GOT3 (cell line): ENCODE results near the gene PREPL.
"Not testable (repeated sequence)": the region's sequence is repeated elsewhere in the genome, so short reads cannot be mapped to it uniquely, and the experiment has no call there.

Experiments used
- DNase-seq: peaks from one replicate; lab custom pipeline; 2025; ENCODE audit warnings: mixed read lengths; lab: John Stamatoyannopoulos, UW

Gene PREPL

DNA sequence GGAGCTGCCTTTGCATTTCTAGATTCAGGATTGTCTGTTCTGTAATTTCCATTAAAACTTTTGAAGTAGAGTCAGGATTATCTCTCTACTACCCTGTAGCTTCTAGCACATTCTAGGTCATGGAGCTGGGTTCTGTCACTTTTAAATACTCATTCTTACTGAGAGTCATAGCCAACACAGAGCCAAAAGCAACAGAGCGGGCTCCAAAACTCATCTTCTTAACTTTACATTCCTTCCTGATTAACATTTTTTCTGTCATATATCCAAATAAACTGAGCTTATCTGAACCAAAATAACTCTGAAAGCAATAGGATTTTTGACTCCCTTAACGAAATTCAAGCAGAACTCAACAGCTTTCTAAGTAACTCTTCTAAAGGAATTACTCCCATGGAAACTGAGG is 12.9 kb downstream of the PREPL start:
- no peak for DNase-seq

DNA sequence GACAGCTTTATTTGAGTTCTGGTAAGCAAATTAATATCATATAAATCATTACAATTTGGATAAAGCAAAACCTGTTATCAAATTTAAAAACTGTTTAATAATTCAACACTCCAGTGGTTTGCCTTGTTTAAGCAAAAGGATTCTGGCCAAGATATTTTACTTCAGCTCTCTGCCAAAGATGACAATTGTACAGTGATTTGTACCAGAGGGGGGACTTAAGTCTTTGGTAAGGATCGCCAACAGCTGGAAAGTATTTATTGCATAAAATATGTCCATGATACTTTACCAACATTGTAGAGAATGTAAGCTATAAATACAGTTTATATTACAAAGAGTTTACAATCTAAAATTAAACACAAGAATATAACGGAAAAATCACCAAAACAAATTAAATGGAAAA is 13.8 kb downstream of the PREPL start:
- no peak for DNase-seq

GRCh38 chr2:44342854-44343253 is 18.4 kb downstream of the PREPL start:
- DNase-seq, result no peak

DNA sequence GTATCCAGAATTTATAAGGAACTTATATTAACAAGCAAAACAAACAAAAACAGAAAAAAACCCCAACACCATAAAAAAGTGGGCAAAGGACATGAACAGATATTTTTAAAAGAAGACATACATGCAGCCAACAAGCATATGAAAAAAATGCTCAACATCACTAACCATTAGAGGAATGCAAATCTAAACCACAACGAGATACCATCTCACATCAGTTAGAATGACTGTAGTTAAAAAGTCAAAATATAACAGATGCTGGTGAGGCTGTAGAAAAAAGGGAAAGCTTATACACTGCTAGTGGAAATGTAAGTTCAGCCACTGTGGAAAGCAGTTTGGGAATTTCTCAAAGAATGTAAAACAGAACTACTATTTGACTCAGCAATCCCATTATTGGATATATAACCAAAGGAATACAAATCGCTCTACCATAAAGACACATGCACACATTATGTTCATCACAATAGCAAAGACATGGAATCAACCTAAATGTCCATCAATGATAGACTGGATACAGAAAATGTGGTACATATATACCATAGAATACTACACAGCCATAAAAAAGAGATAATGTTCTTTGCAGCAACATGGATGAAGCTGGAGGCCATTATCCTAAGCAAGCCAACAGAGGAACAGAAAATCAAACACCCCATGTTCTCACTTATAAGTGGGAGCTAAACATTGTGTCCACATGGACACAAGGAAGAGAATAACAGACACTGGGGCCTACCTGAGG is 25.3 kb downstream of the PREPL start:
- DNase-seq, result no peak

DNA sequence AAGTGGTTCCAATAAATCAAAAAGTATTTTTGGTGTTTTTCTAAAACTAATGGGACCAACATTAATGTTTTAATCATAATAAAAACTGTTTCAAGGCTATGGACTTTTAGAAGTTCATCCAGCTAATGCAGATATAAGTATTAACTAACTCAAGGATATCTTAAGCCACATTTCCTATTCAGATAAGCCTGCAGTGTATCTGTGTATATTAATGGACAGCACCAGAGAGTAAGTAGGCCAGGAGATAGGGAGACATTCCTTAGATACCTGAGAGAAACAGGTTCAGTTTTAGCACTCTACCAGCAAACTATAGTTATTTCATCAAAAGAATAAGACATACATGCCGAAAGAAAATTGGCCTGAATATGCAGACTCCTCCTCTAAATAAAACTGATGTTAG is 27.3 kb downstream of the PREPL start:
- no peak for DNase-seq

- DNase-seq, result no peak
These were observed 30.5 kb downstream of the PREPL start for GRCh38 chr2:44330801-44331200.

DNA sequence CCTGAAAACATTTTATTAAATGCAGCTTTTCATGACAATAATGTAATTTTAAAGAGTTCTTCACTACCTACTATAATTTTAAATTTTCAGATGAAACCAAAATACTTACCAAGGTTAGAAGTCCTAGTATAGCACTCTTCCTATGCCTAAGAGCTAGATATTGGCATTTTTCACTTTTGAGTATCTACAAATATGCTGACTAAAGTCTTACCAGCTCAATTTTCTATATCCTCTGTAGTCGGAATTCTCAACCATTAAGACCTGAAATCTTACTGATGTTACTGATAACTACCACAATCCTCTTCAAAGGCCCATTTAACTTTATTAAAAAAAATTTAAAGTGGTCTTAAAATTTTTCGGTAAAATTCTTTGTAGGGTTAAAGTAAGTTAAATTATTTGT is 32.0 kb downstream of the PREPL start:
- no peak for DNase-seq

GRCh38 chr2:44328750-44329149 is 32.5 kb downstream of the PREPL start:
- no peak for DNase-seq

GRCh38 chr2:44326548-44327264 is 34.6 kb downstream of the PREPL start:
- no peak for DNase-seq

GRCh38 chr2:44325897-44326296 is 35.4 kb downstream of the PREPL start:
- DNase-seq, result no peak

- no peak for DNase-seq
These were observed 36.3 kb downstream of the PREPL start for GRCh38 chr2:44324971-44325426.

GRCh38 chr2:44321360-44321759 is 39.9 kb downstream of the PREPL start:
- DNase-seq, result no peak

DNA sequence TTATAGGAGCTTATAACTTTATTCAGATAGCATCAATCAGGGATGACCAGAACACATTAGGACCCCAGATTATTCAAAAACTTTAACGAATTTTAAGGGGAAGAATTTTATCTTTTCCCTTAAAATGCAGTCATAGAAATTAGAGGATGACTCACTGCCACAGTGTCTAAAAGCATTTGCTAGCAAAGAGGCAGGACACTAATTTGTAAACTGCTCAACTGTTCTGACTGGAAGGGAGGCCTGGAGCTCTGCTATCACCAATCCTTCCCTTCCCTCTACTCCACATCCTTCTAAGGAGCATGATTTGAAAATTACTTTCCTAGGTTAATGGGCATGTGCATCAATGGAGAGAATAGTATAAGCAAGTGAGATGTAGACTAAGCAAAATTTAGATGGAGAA is 40.5 kb downstream of the PREPL start:
- no peak for DNase-seq

GRCh38 chr2:44315945-44316344 is 45.3 kb downstream of the PREPL start:
- DNase-seq, result no peak

GRCh38 chr2:44314362-44314761 is 46.9 kb downstream of the PREPL start:
- no peak for DNase-seq

GRCh38 chr2:44310287-44310686 is 51.0 kb downstream of the PREPL start:
- DNase-seq, result no peak

GRCh38 chr2:44305882-44306281 is 55.4 kb downstream of the PREPL start:
- no peak for DNase-seq

GRCh38 chr2:44304258-44304657 is 57.0 kb downstream of the PREPL start:
- no peak for DNase-seq

- DNase-seq, result not testable (repeated sequence)
These were observed 57.5 kb downstream of the PREPL start for GRCh38 chr2:44303766-44304165.

DNA sequence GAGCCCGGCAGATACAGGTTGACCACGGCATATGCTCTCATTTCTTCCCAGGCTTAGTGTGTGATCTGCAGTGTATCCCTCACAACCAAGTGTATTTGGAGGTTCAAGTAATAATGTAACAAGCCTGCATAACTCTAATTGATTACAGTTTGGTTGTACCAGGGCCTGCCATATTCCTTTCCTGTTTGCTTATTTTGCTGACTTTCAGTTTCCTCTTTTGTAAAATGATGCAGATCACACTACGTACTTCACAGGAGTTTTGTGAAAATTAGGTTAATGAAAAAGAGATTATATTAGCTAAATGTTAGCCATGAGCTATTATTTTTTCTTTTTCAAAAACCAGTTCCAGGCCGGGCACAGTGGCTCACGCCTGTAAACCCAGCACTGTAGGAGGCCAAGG is 60.2 kb downstream of the PREPL start:
- DNase-seq, result no peak

DNA sequence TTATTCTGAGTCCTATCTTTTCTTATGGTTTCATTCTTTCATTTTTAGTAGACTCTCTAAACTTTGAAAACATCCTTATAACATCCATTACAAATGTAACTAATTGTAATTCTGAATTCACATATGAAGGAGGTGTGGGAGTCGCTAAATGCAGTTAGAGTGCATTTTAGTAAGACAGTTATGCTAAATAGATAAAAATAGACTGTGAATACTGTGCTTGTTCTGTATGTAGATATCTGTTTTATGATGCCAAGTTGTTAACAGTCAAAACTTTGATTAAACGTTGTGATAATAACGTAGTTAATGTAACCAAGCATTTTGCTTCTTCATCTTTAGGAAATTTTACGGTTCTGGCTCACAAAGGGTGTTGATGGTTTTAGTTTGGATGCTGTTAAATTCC is 61.7 kb downstream of the PREPL start:
- no peak for DNase-seq

DNA sequence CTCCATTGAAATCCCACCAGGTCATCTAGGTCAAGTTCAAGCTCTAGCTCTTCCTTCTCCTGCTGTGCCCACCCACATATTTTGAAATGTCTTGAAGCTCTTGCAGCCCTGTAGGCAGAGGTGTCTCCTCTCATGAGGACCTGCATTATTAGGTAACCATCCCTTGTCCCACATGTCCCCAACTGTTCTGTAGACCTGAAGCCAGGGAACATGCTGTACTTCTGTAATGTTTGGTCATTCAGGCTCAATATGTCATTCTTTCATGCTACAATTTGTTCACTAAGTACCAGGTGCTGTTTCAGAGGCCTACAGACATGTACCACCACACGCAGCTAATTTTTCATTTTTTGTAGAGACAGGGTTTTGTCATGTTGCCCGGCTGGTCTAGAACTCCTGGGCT is 63.9 kb downstream of the PREPL start:
- no peak for DNase-seq

DNA sequence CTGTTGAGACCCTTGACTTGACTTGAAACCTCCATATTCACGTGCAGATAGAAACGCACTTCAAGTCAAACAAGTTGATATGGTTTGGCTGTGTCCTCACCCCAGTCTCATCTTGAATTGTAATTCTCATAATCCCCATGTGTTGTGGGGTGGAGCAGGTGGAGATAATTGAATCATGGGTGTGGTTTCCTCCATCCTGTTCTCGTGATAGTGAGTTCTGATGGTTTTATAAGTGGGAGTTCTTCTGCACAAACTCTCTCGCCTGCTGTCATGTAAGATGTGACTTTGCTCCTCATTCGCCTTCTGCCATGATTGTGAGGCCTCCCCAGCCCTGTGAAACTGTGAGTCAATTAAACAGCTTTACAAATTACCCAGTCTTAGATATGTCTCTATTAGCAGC is 64.6 kb downstream of the PREPL start:
- no peak for DNase-seq
